Gastroesophageal sphincter (tissue), 4 donors: Measurements from ENCODE around the gene YY1. TPM values are rescaled to one million over a fixed set of nuclear protein-coding genes. Genes with fewer than 3 reads are reported as not detected.

Source experiments
- ATAC-seq: fragments of 150-250 bp; one replicate; pipeline ENCODE4 v1.9.1; 2016; ENCODE audit warnings: mild to moderate bottlenecking, moderate library complexity
- H3K27ac ChIP-seq, 4 donors: fragments of 200-600 bp; sonication (generic) in 3 of 4; 1 replicate in 3 of 4; 2 replicates in 1 of 4; pipeline ENCODE4 v1.5.1; 2016 to 2019
- H3K27me3 ChIP-seq: fragments of 200-600 bp; sonication (generic); one replicate; pipeline ENCODE4 v1.5.1; 2019
- H3K36me3 ChIP-seq, 2 donors: fragments of 200-600 bp; sonication (generic); one replicate each; pipeline ENCODE4 v1.5.1; 2019; ENCODE audit warnings: control low read depth in 1 of 2
- H3K4me1 ChIP-seq, 3 donors: fragments of 200-600 bp; sonication (generic); 1 replicate in 2 of 3; 2 replicates in 1 of 3; pipeline ENCODE4 v1.5.1; 2016 to 2019; ENCODE audit warnings: control low read depth in 2 of 3
- H3K4me3 ChIP-seq, 2 donors: fragments of 200-600 bp; sonication (generic); one replicate each; pipeline ENCODE4 v1.5.1; 2019; ENCODE audit warnings: mild to moderate bottlenecking in 1 of 2, moderate library complexity in 1 of 2
- H3K9me3 ChIP-seq, 3 donors: fragments of 200-600 bp; sonication (generic); one replicate each; pipeline ENCODE4 v1.5.1; 2017 to 2019; ENCODE audit warnings: control low read depth in 2 of 3
- CTCF ChIP-seq, 4 experiments: fragments of 200-600 bp in 2 of 4; fragments of 450-650 bp in 2 of 4; sonication (generic) in 1 of 4; IDR thresholded peaks; one replicate each; pipeline ENCODE4 v1.5.1; 2017 to 2019; ENCODE audit warnings: antibody characterized with exemption in 4 of 4, mild to moderate bottlenecking in 2 of 4, moderate library complexity in 2 of 4
- EP300 ChIP-seq: sonication (generic); formaldehyde crosslinking; IDR thresholded peaks from one replicate; pipeline ENCODE4 v1.6.1; 2017; ENCODE audit warnings: antibody characterized with exemption, mild to moderate bottlenecking
- POLR2A ChIP-seq, 2 donors: fragments of 450-650 bp; IDR thresholded peaks; one replicate each; pipeline ENCODE4 v1.6.1; 2017; ENCODE audit warnings: antibody characterized with exemption in 2 of 2, mild to moderate bottlenecking in 2 of 2, moderate library complexity in 1 of 2
- POLR2AphosphoS5 ChIP-seq: sonication (generic); formaldehyde crosslinking; IDR thresholded peaks from one replicate; pipeline ENCODE4 v1.6.1; 2017; ENCODE audit warnings: antibody characterized with exemption
- WGBS, 2 donors: methylation state at CpG; one replicate each; pipeline ENCODE4 v1.1.5; 2018; ENCODE audit warnings: low coverage in 1 of 2; 5-methylcytosine and 5-hydroxymethylcytosine counted together
- total RNA-seq, 4 donors: library from RNA; depleted of rRNA; stranded (reverse); fragments of >200 nt; gene quantifications; one replicate each; pipeline ENCODE4 v1.1.0, GENCODE V29; 2016

The YY1 gene
- total RNA-seq, 4 donors from 2014 or later: 55.1 to 76.3 (median 62.5) TPM

- H3K36me3 ChIP-seq: no peaks in the 10 kb centered on the region
- peaks cover 0 to 62% (median 31%) of the 10 kb centered on the region in 3 donors for H3K4me1 ChIP-seq
- peak overlapping the region; percentile 53 to 100 for H3K4me3 ChIP-seq
- H3K27ac ChIP-seq: peak overlapping the region; percentile 92 to 100 (median 100)
- 0% methylated on average over 6 to 13 of the region's 64 CpGs for WGBS, 2 donors
- no peaks in the 10 kb centered on the region for H3K9me3 ChIP-seq
- H3K27me3 ChIP-seq: no peaks in the 10 kb centered on the region
- no peak for TF ChIP-seq EP300
- TF ChIP-seq POLR2A (IDR thresholded peaks at IDR 0.05): no peak
- ATAC-seq: no peak
Measured at GRCh38 chr14:100237735-100238418, 1.1 kb upstream of the YY1 start.

- H3K27me3 ChIP-seq: no peaks in the 10 kb centered on the region
- no peak for TF ChIP-seq CTCF (IDR thresholded peaks at IDR 0.05)
- no peak for TF ChIP-seq POLR2A (IDR thresholded peaks at IDR 0.05)
- no peak for TF ChIP-seq POLR2AphosphoS5
- TF ChIP-seq EP300: no peak
- H3K4me3 ChIP-seq: peak overlapping the region; percentile 95 to 100
- H3K36me3 ChIP-seq: no peaks in the 10 kb centered on the region
- no peak for ATAC-seq
- H3K27ac ChIP-seq: peak overlapping the region; percentile 81 to 100 (median 100)
- peaks cover 0 to 68% (median 39%) of the 10 kb centered on the region in 3 donors for H3K4me1 ChIP-seq
- no peaks in the 10 kb centered on the region for H3K9me3 ChIP-seq
- no CpG with 5 or more reads among the region's 93 CpGs for WGBS, 2 donors
Measured at GRCh38 chr14:100239211-100239839, 381 bp downstream of the YY1 start.

GRCh38 chr14:100239840-100240667 is 1.1 kb downstream of the YY1 start:
- Histone ChIP-seq H3K27me3 (no peaks in the 10 kb centered on the region), H3K36me3 (no peaks in the 10 kb centered on the region), H3K4me1 (peaks cover 0 to 71% (median 41%) of the 10 kb centered on the region in 3 donors), H3K4me3 (peak overlapping the region; percentile 95 to 100), H3K27ac (peak overlapping the region; percentile 89 to 100 (median 100)), H3K9me3 (no peaks in the 10 kb centered on the region)
- WGBS, 2 donors: 20% methylated on average over 2 of the region's 115 CpGs; no CpG with 5 or more reads in 1 of the 2 donors
- ATAC-seq: peak; percentile 75
- TF ChIP-seq EP300 (no peak), CTCF (IDR thresholded peaks at IDR 0.05) (peak in 3 of 4 experiments; percentile 77 to 87 (median 81)), POLR2A (IDR thresholded peaks at IDR 0.05) (peak; percentile 39 to 65), POLR2AphosphoS5 (peak; percentile 27)

- WGBS, 2 donors: 1% methylated on average over 9 to 12 of the region's 13 CpGs
- no peak for ATAC-seq
- Histone ChIP-seq H3K36me3 (no peaks in the 10 kb centered on the region), H3K27ac (peak overlapping the region; percentile 89 to 100 (median 100)), H3K4me3 (peak overlapping the region; percentile 55 to 100), H3K4me1 (peaks cover 0 to 71% (median 45%) of the 10 kb centered on the region in 3 donors), H3K27me3 (no peaks in the 10 kb centered on the region), H3K9me3 (no peaks in the 10 kb centered on the region)
- no peak for TF ChIP-seq CTCF (IDR thresholded peaks at IDR 0.05)
- peak; percentile 85 for TF ChIP-seq POLR2AphosphoS5
- no peak for TF ChIP-seq EP300
Measured at GRCh38 chr14:100240668-100241032, 1.7 kb downstream of the YY1 start.

- Histone ChIP-seq H3K4me3 (peak overlapping the region; percentile 55 to 100), H3K27ac (peak overlapping the region; percentile 89 to 100 (median 100)), H3K9me3 (no peaks in the 10 kb centered on the region), H3K27me3 (no peaks in the 10 kb centered on the region), H3K36me3 (no peaks in the 10 kb centered on the region), H3K4me1 (peaks cover 0 to 71% (median 47%) of the 10 kb centered on the region in 3 donors)
- WGBS, 2 donors: 22 to 27% methylated on average over 3 of the region's 3 CpGs
- ATAC-seq: no peak
- no peak for TF ChIP-seq EP300
- no peak for TF ChIP-seq CTCF (IDR thresholded peaks at IDR 0.05)
- no peak for TF ChIP-seq POLR2A (IDR thresholded peaks at IDR 0.05)
- no peak for TF ChIP-seq POLR2AphosphoS5
Measured at GRCh38 chr14:100241279-100241678, 2.3 kb downstream of the YY1 start.
